HG03469 (cell line): ENCODE measurements around the gene AQP1.

Experiments used
- ATAC-seq: cut with Tn5 transposase; IDR thresholded peaks from one replicate; pipeline ENCODE4 v1.9.1; 2021; ENCODE audit warnings: mild to moderate bottlenecking, moderate library complexity, moderate number of reproducible peaks; ENCODE audit not compliant: unreplicated experiment

Gene AQP1

DNA sequence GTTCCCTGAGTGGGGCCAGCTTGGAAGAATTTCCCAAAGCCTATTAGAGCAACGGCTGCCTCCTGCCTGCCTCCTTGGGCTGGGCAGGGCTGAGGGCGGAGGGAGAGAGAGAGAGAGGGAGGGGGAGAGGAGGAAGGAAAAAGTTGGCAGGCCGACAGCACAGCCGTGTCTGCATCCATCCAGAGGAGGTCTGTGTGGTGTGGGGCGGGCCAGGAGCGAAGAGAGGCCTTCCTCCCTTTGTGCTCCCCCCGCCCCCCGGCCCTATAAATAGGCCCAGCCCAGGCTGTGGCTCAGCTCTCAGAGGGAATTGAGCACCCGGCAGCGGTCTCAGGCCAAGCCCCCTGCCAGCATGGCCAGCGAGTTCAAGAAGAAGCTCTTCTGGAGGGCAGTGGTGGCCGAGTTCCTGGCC lies at the start of gene AQP1:
TSS of gene AQP1 (plus strand) at position 293 of the 409 bp plus-strand sequence. CDS start at position 350, 57 bp downstream.
- no peak for ATAC-seq

DNA sequence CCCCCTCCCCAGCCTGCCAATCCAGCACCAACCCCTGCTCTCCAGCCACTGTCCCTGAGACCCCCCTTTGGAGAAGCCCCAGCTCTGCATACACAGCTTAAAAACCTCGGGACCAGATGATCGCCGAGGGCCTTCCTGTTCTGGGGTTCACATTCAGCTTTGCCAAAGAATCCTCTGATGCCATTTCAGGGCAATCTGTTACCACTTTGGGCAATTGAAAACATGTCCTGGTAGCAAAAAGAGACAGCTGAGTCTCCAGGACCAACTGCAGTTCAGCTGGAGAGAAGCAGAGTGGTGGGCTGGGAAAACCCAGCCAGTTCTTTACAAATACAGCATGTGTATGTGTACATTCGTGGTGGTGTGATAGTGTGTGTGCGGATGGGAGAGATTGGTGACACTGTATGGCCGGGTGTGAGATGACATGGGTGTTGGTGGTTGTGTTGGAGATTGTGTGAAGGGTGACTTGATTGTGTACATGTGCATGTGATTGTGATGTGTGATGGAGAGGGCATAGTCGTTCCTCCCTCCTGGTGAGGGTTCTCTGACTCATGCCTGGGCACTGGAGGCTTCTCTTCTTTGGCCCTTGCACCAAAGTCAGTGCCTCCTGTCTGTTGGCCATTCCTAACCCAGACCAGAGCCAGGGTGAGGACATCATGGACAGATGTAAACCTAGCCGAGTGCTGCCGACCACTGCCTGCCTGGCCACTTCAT lies 48.5 kb upstream of the AQP1 start:
- ATAC-seq, result no peak

DNA sequence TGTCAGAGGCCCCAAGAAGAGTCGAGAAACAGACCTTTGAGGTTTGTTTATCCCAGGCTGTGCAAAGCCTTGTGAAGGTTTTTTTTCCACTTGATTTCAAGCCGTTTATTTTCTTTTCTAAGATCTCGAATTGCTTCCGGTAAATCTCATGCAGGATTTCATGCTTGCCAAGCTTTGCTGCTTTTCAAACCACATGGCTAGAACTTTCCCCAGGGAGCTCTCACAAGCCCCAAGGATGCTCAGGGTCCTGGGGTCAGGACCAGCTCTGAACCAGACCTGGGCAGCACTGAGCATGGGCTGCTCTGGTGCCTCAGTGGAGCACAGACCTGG lies 48.0 kb upstream of the AQP1 start:
- no peak for ATAC-seq

DNA sequence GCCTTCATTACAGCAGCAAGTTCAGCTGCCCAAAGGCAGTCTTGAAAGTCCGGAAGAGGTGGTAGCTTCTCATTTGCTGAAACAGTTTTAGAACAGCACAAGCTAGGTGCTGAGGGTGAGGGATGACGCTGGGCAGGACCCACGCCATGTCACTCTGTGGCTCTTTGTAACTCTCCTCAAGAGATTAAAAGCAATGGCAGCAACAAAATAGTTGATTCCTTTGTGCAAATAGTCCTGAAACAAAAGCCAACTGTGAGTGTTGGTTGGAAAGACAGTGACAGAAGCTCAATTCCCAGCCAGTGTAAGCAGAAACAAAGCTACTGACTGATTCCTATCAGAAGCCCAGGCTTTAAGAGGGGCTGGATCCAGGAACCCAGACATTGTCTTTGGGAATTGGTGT lies 47.6 kb upstream of the AQP1 start:
- ATAC-seq, result no peak

DNA sequence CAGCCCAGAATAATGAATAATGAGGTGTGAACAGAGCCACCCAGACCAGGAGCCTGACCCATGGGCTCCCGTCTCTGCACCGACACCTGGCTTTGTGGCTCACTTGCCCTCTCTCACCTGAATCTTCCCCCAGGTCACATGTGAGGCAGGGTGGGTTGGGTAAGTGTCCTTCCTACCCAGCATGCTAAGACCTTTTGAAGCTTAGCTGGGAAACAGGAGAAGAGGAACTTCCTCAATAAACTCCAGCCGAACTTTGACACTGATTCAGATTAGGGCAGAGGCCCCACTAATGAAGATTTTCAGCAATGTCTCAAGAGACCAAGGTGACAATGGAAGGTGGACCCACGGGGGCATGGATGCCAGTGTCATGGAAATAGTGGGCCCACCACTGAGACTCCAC lies 46.6 kb upstream of the AQP1 start:
- no peak for ATAC-seq

DNA sequence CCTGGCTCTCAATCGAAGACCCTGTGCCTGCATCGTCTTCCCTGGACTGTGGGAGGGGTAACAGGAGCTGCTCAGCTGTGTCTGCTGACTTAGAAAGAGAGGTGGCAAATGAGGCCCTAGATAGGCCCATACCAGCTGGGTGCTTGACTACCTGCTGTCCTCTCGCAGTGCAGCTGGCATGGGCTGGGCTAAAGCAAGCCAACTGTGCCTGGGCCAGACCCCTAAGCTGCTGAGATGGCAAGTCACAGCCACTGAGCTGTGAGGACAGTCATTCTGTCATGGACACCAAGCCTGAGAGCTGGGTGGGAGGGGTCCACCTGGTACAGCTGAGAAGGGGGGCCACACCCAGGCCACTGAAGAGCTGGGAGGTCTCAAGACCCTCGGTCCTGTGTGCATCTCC lies 45.8 kb upstream of the AQP1 start:
- no peak for ATAC-seq

DNA sequence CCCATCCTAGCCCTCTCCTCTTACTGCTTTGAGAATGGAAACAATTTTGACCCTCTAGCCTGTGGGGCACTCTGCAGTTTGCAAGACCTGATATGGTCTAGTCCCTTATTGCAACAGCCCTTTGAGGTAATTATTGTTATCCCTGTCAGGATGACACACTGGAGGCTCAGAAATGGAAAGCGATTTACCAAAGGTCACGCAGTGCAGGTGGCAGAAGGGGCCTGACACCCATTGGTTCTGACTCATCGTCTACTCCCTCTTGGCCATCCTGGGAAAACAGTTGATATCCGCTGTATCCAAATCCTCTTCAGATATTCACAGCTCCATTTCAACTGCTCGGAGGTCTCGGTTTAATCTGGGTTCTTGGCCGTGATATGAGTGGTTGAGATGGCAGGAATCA lies 44.7 kb upstream of the AQP1 start:
- no peak for ATAC-seq

DNA sequence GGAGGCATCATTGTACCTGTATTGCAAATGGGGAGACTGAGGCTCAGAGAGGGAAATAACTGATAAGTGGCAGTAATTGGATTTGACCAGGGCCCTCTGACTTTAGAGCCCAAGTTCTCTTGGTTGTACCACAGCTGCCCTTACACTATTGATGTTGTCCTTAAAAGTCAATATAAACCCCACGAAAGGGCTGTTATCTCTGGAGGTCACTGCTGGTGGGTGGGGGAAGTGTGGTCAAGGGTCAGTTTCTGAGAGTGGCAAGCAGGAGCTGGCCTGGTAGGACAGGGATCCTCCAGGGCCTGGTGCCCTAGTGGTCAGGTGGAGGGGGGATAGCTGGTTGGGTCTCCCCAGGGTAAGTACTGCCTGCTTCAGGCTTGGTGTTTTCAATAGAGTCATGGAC lies 44.2 kb upstream of the AQP1 start:
- no peak for ATAC-seq

DNA sequence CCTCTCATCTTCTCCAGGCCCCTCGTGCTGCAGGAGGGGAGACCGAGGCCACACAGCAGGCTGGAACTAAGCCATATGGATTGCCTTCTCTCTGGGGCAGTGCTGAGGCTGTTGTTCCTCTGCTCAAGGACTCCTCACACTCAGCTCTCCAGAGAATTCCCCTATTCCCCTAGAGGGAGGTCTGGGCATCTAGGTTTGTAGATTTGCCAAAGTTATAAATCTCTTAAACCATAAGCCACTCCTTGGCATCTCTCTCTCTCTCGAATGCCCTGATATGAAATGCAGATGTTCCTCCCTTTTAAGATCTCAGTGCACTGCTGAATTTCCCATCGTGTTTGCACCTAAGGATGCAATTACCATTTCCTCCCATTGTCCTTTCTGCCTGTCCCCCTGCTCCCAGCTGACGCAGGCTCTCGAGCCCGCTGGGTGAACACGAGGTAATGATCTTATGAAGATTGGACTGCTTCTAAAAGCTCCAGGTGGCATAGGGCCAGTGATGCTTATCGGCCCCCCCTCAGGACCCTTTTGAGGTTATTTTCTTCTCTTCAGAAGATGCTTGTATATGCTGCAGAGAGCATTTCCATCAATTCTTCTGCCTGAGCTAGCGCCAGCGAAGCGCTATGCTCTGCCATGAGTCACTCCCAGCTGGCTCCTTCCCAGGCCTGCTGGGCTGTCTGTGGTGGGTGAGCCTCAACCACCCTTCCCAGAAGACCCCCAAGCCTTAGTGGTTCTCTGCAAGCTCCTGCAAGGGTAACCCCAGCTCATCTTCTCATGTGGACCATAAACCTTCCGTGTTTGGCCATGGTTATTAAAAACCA lies 41.6 kb upstream of the AQP1 start:
- no peak for ATAC-seq

DNA sequence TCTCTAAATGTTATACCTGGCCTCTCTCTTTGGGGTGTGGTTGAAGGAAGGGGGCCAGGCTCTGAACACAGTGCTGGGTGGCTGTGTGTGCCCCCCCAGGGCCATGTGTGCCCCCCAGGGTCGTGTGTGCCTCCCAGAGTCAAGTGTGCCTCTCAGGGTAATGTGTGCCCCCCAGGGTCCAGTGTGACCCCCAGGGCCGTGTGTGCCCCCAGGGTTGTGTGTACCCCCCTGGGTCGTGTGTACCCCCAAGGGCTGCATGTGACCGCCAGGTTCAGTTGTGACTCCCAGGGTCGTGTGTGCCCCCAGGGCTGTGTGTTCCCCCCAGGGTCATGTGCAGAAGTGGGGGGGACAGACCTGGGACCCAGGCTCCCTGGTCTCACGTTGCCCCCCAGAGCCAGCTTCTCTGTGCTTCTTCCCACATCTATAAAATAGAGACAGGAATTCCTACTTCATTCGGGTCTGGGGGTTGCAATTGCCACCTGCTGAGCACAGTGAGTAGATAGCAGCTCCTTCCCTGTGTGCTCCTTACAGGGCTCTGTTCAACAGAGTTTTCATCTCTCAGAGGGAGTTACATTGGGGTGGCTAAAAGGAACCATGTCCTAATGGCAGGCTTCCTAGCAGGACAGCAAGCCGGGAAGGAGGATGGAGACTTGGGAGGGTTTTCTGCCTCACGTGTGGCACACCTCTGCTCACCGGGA lies 40.7 kb upstream of the AQP1 start:
- no peak for ATAC-seq

DNA sequence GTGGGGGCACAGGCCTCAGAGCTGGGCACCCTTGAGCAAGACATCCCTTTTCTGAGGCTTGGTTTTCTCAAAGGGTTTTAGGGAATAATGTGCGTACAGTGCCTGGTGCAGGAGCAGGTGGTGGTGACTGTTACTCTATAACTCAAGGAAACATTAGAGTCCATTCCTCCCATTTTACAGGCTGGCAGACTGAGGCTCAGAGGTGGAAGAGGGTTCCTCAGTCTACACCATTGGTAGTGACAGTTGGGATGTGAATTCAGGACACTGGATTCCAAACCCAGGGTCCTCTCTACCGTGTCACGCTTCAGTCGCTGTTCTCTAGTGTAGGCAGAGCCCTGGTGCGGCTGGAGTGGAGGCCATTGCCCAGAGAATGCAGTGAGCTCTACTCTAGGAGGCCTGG lies 40.0 kb upstream of the AQP1 start:
- ATAC-seq, result no peak

DNA sequence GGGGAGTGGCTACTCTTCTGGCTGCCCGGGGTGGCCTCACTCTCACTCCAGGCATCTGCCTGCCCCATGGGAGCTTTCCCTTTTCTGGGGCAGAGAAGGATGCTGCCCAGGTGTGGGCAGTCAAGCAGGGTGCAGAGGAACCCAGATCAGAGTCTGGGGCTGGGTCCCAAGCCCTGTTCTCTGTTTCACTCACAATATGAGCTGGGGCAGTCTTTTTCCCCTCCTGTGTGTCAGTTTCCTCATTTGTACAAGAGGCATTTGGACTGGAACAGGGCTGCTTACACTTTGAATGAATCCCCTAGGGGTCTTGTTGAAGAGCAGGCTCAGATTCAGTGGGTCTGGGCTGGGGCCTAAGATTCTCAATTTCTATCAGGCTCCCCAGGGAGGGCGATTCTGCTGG lies 38.4 kb upstream of the AQP1 start:
- ATAC-seq, result no peak

DNA sequence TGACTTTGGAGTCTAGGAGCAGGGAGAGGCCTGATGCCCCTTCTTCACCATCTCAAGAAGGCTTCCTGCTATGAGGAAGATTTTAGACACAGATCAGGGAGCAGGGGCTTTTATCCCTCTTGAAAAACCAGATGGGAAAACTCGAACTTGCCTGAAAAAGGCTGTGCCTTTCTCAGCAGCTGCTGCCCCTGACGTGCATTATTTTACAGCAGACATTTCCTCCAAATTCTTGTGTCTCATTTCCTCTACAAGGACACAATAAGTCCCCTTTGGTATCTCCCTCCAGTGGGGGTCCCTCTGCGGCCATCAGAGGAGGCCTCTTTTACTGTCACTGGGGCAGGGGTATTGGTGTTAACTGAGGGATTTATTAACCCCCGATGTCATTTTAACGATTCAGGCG lies 38.0 kb upstream of the AQP1 start:
- ATAC-seq, result no peak

DNA sequence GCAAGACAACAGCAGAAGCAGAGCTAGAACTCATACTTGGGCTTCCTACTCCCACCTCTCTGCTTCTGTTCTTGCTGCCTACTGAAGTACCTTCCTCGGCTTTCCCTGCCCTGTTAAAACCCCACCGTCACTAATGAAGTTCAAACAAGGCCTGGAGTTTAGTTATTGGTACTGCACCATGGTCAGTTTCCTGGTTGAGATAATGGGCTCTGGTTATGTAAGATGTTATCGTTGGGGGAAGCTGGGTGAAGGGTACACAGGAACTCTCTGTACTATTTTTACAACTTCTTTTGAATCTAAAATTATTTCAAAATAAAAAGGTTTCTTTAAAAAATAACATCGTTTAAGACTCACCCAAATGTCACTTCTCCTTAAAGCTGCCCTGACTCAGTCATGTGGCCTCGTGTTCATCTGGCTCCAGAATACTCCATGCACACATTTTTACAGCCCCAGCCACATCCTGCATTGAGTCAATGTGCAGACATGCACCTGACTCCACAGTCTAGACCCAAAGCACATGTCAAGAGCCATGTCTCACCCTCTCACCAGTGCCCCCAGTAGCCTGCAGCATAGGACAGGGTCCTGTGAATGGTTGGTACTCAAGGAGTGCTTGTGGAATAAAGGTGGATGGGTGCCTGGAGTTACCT lies 36.9 kb upstream of the AQP1 start:
- ATAC-seq, result no peak

DNA sequence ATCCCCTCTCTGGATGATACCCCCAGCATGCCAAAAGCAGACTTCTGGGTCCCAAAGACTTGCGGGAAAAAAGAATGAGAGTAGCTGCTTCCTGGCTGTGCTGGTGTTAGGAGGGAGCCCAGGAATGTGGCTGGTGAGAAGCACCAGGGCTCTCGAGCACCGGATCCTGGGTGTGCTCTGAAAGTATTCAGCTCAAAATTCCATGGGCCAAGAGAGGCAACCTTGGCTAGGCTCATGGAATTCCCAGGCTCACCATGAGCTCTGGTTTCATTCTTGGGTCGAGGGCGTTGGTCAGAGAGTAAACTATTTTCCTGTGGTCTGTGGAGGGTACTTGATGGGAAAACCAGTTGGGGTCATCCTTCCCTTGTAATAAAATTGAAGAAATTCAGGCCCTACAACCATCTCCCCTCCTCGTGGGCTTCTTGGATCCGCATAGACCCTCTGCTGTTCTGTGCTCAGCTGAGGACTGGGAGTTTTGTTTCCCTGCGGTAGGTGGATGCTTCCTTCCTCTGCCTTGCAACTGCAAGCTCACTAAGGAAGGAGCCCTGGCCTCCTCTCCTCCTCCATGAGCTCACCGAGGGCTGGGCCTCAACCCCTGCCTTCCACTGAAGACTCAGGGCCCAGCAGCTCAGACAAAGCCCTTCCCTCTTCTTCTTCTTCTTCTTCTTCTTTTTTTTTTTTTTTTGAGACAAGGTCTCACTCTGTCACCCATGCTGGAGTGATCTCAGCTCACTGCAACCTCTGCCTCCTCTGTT lies 34.5 kb upstream of the AQP1 start:
- no peak for ATAC-seq

DNA sequence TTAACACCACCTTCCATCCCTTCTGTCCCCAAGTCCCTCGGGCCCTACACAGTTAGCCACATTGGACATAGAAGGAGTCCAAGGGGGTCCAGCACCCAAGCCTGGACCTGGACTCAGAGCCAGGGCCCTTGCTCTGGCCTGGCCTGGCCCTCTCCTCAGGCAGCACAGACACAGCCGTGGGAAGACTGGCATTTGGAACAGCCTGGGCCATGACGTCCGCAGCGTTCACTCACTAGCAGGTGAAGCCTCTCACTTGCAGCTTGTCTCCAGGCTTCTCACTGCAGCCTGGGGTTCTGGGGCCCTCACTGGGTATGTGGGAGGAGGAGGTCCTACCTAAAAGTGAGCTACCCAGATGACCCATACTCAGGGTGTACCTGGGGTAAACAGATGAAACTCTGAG lies 33.7 kb upstream of the AQP1 start:
- no peak for ATAC-seq

DNA sequence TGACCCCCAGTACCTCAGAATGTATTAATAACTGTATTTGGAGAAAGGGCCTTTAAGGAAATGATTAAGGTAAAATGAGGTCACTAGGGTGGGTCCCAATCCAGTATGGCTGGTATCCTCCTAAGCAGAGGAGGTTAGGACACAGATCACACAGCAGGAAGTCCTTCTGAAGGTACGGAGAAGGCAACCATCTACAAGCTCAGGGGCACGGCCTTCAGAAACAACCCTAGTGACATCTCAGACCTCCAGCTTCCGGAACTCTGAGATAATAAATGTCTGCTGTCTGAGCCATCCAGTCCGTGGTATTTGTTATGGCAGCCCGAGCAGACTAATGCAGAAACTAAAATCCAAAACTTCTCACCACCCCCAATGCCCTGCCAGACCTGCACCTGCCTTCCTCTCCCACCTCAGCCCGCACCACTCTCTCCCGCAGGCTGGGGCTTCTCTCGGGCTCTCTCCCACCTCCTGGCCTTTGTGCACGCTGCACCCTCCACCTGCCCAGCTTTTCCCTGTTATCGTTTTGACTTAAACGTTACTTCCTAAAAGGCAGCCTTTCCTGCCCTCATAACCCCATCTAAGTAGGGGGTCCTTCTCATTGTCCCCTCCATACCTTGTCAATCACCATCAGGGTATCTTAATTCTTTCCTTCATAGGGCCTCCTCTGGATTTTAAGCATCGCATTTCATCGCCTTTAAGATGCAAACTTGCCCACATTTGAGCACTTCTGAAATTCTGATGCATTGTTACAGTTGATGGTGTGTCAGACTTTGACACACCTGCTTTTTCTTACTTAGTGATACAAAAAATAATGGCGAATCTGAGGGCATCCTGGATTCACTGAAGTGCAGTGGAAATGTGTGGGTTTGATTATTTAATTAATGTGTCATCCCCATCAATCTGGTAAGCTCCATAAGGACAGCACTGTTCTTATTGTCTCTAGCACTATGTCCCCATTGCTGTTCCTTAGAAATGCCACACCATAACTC lies 32.2 kb upstream of the AQP1 start:
- no peak for ATAC-seq

DNA sequence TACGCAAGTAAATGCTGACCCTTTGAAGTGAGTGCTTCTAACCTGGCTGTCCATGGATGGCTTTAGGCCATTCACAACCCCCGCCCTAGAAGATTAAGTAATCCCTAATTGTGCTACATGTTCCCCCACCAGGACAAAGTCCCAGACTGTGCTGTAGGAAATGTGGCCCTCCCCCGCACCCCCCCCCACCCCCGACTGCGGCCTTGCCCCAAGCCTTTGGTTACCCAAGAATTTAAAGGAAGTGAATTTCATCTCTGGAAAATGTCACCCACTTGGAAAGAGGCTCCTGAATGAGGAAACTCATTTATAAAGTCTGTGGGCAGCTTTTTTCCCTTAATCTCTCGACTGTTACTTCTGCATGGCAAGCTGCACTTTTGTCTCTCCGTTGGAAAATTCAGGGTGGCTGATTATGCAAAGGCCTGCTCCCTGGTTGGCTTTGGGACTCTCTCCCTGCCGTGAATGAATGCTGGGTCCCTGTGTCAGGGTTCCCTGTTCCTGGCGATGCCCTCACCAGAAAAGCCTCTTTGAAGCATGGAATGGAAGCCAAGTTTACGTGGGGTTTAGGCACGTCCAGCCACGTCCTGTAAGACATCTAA lies 31.4 kb upstream of the AQP1 start:
- no peak for ATAC-seq

DNA sequence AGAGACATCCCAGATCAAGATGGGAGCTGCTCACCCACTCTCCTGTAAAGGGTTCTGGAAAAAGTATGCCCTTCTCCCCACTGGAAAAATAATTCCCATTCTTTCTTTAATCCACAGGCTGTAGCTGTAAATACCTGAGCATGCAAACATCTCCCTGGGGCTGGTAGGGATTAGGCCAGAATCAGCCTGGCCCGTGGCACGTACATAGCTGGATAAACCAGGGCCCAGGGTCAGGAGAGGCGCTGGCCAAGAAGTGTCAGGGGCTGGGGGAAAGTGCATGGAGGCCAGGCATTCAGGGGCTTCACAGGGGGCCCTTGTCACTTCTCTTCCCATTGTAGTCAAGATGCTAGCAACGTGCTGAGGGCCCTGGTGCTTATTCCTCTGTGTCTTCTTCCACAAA lies 30.7 kb upstream of the AQP1 start:
- no peak for ATAC-seq
